Fibroblast of villous mesenchyme (primary cell): ENCODE results near the gene NFILZ. TPM values are rescaled to one million over a fixed set of nuclear protein-coding genes. Genes with fewer than 3 reads are reported as not detected.

ENCODE experiments used
- DNase-seq: peaks from one replicate; pipeline ENCODE4 v3.0.0-alpha.2; 2010; ENCODE audit warnings: low read depth
- H3K4me3 ChIP-seq: 2 replicates; pipeline ENCODE4 v1.5.1; 2011; ENCODE audit warnings: low read depth, mild to moderate bottlenecking, low read length
- CTCF ChIP-seq: IDR thresholded peaks from 2 replicates; pipeline ENCODE4 v1.5.1; 2012; ENCODE audit warnings: low read depth, mild to moderate bottlenecking, low read length; ENCODE audit not compliant: insufficient read depth
- total RNA-seq: library from RNA; depleted of rRNA; stranded (reverse); fragments of >200 nt; gene quantifications from 2 replicates; pipeline ENCODE4 v1.2.3, GENCODE V29; 2012

NFILZ gene
- total RNA-seq, 1 donor = not detected

GRCh38 chr19:8605514-8605913 is 24.9 kb upstream of the NFILZ start:
- no peak for TF ChIP-seq CTCF
- H3K4me3 ChIP-seq = no peak overlapping the region
- DNase-seq = no peak

- TF ChIP-seq CTCF = no peak
- H3K4me3 ChIP-seq = no peak overlapping the region
- no peak for DNase-seq
These were observed 23.0 kb upstream of the NFILZ start for GRCh38 chr19:8607386-8607785.

- peak overlapping the region; percentile 83 for H3K4me3 ChIP-seq
- no peak for DNase-seq
- no peak for TF ChIP-seq CTCF
These were observed 21.5 kb upstream of the NFILZ start for GRCh38 chr19:8608941-8609278.

- peak; percentile 59 for DNase-seq
- H3K4me3 ChIP-seq = peak overlapping the region; percentile 83
These were observed 21.0 kb upstream of the NFILZ start for GRCh38 chr19:8609279-8610040.

GRCh38 chr19:8610041-8610935 is 20.1 kb upstream of the NFILZ start, which contains the start of gene ADAMTS10:
Gene ADAMTS10, minus strand, starts transcription at chr19:8610715. Its CDS starts 5,005 bp downstream, at chr19:8605710.
- H3K4me3 ChIP-seq = peak within 1 kb of the TSS; percentile 83
- peak; percentile 41 for DNase-seq
- TF ChIP-seq CTCF = no peak

More at GRCh38 chr19:8609279-8610040, 21.0 kb upstream of the NFILZ start:
- peak; percentile 37 for TF ChIP-seq CTCF

GRCh38 chr19:8610936-8611300 is 19.5 kb upstream of the NFILZ start:
- TF ChIP-seq CTCF = no peak
- DNase-seq = no peak
- no peak overlapping the region for H3K4me3 ChIP-seq
